Islet of Langerhans (tissue), 1 donor: ENCODE results near the gene CRYBA2.

Experiments used
- FAIRE-seq: peaks from one replicate; lab custom pipeline; 2011; peaks lifted over from hg19 to GRCh38; lab: Jason Lieb, UNC

Gene CRYBA2

DNA sequence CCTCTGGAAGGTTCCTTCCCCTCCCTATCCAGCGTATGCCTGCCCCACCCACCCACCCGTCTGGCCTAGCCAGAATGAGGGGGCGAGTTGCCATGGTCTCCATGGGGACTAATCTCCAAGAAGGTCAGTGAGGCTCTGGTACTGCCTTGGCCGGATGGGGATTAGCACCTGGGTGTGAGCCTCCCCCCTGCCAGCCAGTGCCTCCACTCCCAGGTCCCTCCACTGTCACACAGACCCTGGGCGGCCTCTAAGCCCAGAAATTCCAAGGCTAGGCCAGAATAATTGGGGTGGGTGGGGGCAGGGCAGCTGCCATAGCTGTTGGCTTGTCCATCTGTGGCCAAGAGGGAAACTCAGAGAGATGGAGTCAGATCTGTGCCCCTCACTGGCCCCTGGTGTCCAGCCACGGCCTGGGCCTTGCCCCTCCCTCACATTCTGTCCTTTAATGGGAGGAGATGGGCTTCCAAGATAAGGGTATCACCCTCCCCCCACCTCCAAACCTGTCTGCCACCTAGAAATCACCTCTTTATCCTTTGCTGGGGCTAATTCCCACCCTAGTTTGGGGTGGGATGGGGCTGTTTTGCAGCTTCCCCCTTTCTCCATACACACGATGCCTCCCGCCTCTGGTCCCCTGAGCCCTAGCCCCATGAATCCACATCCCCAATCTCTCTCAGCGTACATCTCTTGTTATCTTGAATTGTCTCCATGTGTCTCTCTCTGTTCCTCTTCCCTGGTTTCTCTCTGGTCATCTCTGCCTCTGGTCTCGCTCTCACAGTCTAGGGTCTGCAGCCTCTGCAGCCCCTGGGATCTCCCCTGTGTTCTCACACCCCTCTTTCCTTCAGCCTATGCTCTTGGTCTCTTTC, 6.0 kb upstream of the CRYBA2 start:
- FAIRE-seq, result no peak

DNA sequence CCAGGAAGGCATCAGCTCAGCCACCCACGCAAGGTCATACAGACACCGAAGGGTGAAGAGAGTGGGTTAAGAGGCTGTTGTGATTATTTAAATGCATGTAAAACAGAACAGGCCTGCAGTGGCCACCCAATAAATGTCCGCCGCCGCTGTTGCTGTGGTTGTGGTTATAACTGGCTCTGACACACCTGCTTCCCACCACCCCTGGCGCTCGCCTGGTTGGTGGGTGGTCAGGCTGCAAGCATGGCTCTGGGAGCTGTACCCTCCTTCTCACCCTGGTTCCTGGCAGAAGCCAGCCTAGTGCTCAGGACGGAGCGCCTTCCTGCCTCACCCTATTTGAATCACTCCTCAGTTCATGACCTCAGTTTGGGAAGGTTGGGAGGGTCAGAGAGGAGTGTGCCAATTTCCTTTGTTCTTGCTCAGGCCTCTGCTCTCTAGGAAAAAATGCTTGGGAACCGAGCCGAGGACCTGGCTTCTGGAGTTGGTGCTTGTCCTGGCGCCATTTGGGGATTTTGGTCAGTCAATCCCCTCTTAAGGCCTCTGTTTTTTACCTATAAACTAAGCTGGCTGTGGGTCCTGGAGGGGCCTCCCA, 5.3 kb upstream of the CRYBA2 start:
- no peak for FAIRE-seq

DNA sequence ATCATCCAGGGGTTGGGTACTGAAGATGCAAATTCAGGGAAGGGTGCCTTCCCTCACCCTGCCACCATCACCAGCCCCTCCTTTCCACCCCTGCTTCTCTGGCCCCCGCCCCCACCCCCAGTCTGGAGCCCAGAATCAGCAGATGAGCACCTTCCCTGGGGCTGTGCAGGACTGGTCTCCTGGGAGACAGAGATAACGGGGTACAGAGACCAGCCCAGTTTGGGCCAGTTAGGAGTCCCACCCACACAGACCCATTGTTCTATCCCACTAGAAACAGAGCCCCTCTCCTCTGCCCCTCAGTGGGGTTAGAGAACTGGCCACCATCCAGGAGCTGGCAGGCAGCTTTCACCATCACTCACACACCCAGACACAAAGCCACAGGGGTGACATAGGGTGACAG, 4.5 kb upstream of the CRYBA2 start:
- FAIRE-seq, result no peak

DNA sequence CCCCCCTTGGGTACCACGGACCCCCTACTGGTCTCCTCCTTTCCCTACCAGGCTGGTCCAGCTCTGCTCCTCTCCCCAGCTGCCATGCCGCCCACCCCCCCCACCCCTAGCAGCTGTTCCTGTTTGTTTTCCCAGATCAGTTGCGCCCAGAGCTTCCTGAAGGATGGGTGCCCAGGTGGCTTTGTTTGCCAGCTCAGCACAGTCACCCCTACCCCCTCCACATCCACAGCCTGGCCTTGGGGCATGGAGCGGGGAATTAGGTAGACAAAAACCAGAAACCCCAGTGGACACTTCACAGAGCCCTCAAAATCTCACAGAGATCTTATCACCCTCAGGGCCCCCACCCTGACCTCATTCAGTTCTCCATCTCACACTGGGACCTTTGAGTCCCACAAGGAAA, 3.7 kb upstream of the CRYBA2 start:
- no peak for FAIRE-seq

DNA sequence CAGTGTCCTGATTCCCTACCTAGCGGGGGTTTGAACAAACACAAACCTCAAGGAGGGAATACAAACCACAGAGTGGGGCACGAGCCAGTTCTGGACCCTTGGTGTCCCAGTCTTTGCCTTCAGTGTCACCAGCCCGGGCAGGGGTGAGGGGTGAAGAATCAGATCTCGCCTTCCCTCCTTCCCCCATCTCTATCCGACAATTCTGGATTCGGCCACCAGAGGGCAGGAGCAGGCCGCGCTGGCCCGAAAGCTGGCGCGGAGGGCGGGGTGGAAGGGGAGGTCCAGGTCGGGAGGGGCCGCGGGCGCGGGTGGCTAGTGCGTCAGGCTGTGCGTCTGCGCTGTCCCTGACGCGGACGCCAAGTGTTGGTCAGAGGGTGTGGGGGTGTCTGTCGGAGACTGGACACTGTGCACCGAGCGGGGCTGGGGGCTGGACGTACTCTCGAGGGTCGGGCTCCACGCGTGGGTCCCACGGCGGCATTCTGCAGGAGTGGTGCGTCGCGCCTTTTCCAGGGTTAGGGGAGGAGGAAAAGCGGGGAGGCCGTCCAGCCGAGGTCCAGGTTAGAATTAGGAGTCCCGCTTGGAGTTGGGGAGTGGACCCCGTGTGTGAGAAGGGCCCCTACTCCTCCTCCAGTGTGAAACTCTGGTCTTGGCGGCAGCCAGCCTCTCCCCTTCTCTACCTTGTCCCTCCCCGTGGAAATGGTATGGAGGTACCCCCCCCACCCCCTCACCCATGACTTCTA, 2.9 kb upstream of the CRYBA2 start:
- FAIRE-seq, result peak; percentile 33

DNA sequence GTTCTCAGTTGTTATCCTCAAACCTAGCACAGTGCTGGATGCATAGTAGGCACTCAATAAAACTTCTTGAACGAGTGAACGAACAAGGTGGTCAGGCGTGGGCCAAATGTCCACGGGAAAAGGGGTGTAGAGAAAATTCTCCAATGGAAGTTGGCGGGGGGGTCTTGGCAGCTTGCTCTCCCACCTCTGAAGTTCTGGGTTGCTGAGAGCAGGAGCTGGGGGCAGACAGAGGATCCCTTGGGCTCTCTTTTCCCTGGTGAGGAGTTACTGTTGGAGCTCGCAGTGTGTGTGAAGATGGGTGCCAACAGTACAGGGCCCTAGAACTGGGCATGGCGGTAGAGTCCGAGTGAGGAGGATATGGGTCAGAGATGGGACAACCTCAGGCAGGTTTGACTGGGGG, 2.3 kb upstream of the CRYBA2 start:
- no peak for FAIRE-seq

DNA sequence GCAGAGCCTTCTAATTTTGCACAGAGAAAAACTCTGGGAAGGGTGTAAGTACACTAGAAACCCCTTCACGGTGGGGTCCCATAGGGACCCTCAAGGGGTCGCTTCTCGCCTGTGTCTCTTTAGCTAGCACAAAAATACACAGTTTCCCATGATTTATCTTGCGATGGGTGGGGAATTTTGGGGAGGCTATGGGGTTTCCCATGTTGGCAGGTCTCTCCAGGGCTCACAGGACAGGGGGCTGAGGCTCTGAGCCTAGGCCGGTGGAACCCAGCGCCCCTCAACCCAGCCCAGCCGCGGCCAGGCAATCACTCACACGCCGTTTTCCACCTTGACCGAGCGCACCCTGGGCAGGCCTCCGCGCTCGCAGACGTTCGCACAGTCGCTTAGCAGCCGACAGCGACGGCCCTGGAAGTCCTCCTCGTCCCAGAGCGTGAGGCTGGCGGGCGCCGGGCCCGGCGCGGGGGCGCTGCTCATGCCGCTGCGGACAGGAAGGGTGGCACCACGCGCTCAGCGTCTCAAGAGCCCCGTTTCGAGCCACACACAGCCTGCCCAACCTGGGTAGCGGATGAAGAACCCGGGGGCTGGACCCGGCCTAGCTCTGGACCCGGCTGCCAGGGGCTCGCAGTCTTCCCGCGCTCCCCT, 398 bp downstream of the CRYBA2 start:
- no peak for FAIRE-seq

DNA sequence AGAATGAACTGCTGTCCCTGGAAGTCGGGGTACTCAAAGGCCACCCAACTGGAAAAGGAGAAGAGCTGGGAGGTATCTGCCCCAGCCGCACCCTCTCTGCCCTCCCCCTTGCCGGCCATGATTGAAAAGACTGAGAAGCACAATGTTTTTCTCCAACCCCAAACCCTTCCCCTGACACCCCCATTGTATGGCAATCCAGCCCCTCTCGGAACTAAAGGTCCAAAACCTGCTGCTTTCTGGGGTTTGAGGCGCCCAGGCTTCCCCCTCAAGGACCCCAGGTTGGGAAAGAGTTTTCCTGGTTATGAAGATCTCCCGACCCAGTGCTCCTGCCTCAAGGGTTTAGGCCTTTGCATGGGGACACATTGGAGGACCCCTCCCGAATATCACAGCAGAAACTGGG, 1.0 kb downstream of the CRYBA2 start:
- FAIRE-seq, result no peak

DNA sequence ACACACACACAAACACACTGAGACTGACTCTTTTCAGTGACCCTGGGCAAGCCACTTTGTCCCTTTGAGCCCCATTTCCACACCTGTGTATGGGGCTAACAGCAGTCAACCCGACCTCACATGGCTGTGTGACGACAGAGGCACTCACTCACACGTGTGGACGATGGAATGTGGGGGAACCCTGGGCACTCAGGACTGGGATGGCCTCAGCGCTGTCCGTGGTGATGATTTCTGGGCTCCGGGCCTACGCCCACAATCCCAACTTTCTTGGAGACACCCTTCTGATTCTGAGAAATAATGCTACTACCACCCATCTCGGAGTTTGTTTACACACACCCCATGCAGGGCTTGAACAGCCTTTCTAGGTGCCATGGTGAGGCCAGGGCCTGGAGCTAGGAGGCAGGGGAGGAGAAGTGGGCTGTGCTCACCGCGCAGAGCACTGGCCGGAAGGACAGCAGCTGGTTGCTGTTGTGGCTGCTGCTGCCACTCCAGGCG, 1.5 kb downstream of the CRYBA2 start:
- FAIRE-seq, result no peak

DNA sequence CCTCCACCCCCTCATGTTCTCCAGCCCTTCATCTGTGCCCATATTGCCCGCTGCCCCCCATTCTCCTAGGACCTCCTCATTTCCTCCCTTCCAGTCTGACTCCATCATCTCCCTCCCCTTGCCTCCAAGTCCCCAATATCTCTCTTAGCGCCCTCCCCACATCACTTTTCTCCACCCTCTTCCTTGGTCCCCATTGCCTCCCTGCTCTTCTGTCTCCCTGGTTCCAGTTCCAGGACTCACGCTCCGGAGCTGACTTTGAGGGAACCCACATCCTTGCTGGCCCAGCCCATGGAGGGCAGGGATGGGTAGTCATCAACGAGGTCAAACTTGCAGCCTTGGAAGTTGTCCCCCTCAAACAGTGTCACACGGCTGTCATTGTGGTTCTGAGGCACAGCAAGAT, 2.6 kb downstream of the CRYBA2 start:
- no peak for FAIRE-seq

DNA sequence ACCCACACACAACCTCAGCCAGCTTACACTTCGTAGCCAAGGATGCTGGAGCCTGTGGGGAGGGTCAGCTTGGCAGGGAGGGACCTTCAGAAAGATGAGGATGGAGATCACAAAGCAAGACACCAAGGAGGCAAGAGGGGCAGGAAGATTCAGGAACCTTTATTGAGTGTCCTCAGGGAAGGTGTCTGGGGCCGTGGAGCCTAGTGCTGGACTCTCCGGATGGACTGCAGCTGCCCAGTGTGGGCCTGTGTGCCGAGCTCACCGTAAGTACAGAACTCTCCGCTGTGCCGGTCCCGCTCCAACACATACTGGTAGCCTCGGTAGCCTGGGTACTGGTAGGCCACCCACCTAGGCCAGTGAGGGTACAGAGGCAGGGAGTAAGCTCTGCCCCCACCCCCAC, 3.2 kb downstream of the CRYBA2 start:
- no peak for FAIRE-seq

DNA sequence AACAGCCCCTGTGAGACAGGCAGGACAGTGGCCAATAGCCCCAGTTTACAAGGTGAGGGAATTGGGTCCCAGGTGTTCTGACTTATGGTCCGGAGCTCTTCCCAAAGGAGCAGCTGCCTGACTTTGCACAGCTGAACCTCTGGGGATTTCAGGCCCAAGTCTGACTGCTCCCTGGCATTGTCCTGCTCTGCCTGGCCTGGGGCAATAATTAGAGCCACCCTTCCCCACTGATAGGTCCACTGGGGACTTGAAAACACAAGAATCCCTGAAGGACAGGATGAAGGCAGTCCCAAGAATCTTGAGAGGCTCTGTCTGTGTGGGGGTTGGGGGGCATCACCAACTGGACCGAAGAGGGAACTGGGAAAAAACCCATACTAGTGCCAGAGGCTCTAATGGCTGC, 4.6 kb downstream of the CRYBA2 start:
- FAIRE-seq, result no peak

DNA sequence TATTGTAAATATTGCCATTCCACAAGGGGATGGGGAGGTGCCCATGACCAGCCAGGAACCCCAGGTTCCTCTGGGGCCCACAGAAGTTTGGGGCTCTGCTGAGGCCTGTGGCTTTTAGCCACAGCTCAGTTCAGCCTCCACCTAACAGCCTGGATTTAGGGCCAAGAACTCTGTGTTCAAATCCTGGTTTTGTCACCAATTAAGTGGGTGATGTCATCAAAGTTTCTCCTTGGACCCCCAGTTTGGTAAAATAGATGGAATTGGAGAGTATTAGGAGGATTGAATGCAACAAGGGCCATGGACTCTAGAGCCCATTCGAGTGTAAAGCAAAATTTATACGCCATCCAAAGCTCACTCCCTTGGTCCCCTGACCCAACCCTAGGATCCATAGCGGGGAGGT, 5.1 kb downstream of the CRYBA2 start:
- no peak for FAIRE-seq

DNA sequence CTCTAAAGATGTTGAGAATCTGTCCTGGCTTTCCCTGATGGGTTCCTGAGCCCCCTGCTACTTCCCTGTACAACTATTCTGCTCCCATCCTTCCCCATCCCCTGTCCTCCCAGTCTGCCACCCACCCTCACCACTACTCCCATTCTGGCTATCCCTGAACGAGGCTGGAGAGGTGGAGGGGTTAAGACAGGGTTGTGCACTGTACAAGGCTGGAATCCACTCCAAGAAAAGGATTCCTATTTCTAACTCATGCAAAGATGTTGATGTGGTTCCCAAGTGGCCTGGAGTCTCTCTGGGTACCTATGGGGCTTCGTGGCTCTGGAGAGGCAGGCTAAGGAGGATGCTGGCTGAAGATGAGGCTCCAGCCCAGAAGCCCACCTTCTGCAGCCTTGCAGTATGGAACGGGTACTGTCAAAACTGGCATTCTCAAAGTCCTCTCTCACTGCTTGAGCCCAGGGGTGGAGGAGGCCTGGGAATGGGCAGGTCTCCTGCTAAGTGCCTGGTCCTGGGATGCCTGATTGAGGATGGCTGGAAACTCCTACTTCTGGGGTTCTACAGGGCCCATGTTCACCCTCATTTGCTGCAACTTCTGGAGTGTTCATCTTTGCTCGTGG, 7.0 kb downstream of the CRYBA2 start:
- no peak for FAIRE-seq

DNA sequence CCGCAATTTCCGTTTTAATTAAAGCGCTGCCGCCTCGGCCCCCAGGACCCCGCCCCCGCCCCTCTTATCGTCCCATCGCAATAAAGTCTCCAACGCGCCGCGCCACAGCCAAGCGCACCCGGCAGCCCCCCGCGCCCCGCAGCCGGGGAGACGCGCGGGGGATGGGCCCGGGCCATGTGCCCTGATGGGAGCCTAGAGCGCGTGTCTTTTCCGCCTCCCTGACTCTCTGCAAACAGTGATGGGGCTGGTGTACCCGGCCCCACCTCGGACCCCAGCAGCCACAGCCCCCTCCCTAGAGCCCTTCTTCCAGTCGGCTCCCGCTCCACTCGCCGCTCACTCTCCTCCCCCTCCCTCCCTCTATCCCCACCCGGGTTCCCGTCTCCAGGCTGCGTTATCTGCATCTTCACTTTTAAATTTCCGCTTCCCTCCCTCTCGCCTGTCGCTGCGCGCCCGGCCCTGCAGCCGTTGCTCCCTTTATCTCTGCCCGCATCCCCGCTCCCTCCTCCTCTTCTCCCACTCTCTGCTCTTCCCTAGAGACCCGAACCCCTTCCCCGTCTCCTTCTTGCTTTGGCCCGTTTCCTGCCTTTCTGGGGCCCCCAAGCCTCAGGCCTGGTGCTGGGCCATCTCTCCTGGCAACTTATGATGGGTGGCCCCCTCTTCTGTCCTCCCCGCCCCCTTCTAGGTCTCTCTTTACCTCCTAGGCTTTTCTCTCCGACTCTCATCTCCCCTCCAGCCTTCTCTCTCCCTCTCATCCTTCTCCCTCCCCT, 7.7 kb downstream of the CRYBA2 start:
- no peak for FAIRE-seq

DNA sequence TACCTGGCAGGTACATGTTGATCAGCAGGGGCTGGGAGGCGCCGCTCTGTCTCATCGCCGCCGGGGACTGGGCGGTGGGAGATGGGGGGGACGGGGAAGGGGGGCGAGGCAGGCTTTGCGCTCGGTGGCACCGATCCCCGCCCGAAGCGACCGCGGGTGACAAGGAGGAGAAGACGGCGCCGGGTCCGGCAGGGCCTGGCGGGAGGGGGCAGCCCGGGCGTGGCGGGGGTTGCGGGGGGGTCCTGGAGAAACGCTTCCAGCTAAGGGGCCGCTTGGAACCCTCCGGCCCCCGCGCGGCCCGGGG, 8.2 kb downstream of the CRYBA2 start, which contains the start of gene FEV:
FEV (minus strand) TSS at position 164 of the 304 bp plus-strand sequence; CDS start at position 55, 109 bp downstream.
- no peak for FAIRE-seq

DNA sequence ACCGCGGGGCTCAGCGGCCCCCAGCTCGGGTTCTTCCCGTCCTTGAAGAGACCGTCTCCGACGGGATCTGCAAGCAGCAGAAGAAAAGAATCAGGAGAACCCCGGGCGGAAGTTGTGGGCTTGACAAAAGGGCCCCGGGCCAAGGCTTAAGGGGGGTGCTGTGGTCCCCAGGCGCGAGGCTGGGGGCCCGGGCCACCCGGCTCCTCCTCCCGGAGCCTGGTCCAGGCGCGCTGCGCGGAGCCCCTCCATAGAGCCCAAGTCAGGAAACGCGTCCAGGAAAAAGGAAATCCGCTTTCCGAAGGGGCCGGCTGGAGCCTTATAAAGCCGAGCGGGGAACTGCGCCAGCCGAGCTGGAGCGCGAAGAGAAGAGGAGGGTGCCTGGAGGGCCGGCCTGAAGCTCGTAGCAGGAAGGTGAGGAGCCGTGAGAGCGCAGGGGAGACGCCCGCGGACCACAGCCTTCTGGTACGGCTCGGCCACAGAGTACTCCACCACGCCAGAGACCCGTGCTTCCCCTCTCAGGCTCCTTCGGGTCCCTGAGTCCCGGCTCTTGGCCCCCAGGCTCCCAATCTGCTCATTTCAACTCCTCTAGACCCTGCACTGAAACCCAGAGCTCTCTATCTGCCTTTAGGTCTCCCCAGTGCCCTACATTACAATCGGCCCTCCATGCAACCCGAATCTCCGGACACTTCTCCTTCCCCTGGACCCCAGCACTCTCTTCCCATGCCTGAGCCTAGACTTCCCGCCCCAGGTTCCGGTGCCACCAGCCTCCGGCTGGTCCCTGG, 8.8 kb downstream of the CRYBA2 start:
- no peak for FAIRE-seq

DNA sequence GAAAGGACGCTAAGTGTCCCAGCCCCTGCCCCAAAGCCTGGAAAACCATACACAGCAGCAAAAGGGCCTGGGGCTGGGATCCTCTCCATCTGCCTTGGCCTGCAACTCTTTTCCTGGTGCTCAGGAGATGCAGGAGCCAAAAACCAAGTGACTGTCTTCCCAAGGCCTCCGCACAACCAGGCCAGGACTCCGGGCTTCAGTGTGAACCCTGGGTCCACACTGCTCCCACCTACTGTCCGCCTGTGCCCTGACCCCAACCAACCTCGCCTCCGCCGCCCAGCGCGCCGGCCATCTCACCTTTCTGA, 9.3 kb downstream of the CRYBA2 start:
- FAIRE-seq, result no peak

DNA sequence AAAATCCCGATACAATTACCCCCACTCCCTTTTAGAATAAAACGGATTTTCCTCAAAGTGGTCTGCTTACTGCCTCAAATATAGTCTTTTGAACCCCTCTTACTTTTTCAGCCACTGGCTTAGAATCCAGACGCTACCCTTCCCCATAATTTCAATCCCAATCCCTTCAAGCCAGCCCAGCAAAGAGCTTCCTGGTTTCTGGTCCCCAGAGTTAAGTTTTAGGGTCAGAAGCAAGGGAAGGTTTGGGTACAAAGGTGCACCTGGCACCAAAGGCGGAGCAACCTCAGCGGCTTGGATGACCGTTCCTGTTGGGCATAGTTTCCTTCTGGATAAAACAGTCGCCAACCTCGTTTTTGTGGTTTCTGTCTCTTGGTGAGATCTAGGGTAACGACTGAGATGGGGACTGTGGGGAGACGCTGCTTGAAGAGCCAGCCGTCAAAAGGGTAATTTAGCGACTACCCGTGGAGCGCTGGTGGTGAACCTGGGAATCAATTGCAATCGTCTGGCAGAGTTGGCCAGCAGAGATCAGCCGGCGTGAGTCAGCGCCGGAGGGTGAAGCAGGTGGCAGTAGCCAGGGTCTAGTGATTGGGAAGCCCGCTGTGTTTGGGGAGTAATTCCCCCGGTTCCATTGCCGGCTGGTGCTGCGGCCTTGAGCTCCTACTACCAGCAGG, 9.8 kb downstream of the CRYBA2 start:
- FAIRE-seq, result no peak

DNA sequence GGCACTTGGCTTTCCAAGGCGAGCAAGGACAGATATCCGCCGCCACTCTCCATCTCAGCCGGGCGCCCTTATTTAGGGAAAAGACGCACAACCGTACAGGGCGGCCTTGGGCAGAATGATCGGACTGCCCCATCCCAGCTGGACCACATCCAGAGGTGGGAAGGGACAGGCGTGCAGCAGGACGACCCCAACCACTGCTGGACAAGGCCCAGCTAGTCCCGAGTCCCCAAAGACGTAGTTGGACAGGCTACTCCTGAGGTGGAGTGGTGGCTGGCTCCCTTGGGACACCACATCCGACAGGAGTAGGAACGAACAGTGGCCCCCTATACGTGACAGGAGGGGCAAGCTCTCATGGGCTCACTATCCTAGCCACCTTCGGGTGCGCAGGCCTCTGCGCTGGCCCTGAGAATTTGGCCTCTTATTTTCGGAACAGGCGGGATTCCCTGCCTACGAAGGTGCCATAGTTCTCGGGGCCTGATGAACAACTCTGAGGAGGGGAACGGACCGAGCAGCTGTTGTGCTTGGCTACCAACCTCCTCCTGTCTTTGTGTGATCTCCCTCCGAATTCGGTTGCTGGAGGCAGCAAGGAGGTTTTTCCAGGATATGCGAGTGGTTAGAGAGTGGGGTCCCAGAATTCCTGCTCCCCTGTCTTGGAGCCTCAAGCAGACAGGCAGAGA, 10.5 kb downstream of the CRYBA2 start:
- no peak for FAIRE-seq
